Vagina (tissue), 2 donors: ENCODE measurements around the gene BAHD1. TPM values are rescaled to one million over a fixed set of nuclear protein-coding genes. Genes with fewer than 3 reads are reported as not detected.
A peak's percentile ranks its signal among the peaks of the same experiment; 100 is the strongest.

Experiments
- DNase-seq, 2 donors: peaks; one replicate each; pipeline ENCODE4 v3.0.0-alpha.2; 2017; ENCODE audit errors: extremely low spot score in 2 of 2
- H3K27ac ChIP-seq: fragments of 200-600 bp; sonication (generic); one replicate; pipeline ENCODE4 v1.5.1; 2019
- H3K27me3 ChIP-seq: fragments of 200-600 bp; sonication (generic); one replicate; pipeline ENCODE4 v1.5.1; 2019
- H3K36me3 ChIP-seq, 2 donors: fragments of 200-600 bp; sonication (generic); one replicate each; pipeline ENCODE4 v1.5.1; 2017 to 2019
- H3K4me1 ChIP-seq: fragments of 200-600 bp; sonication (generic); one replicate; pipeline ENCODE4 v1.5.1; 2019
- H3K4me3 ChIP-seq, 2 donors: fragments of 200-600 bp; sonication (generic); 1 replicate in 1 of 2; 2 replicates in 1 of 2; pipeline ENCODE4 v1.5.1; 2016 to 2019
- H3K9me3 ChIP-seq: fragments of 200-600 bp; sonication (generic); one replicate; pipeline ENCODE4 v1.5.1; 2019
- CTCF ChIP-seq, 3 experiments: fragments of 450-650 bp in 2 of 3; fragments of 200-600 bp in 1 of 3; sonication (generic) in 1 of 3; IDR thresholded peaks; one replicate each; pipeline ENCODE4 v1.5.1; 2017 to 2019; ENCODE audit warnings: antibody characterized with exemption in 3 of 3, mild to moderate bottlenecking in 2 of 3, moderate library complexity in 2 of 3
- POLR2A ChIP-seq, 2 donors: fragments of 450-650 bp; IDR thresholded peaks; one replicate each; pipeline ENCODE4 v1.6.1; 2017; ENCODE audit warnings: antibody characterized with exemption in 2 of 2, mild to moderate bottlenecking in 2 of 2, moderate library complexity in 2 of 2
- POLR2AphosphoS5 ChIP-seq, 2 donors: sonication (generic); formaldehyde crosslinking; IDR thresholded peaks; one replicate each; pipeline ENCODE4 v1.9.0; 2017; ENCODE audit warnings: antibody characterized with exemption in 2 of 2, mild to moderate bottlenecking in 2 of 2, low read depth in 1 of 2; ENCODE audit not compliant: insufficient read depth in 1 of 2
- intact Hi-C: fragments of 100-400 bp; cut with DNase I; formaldehyde crosslinking; loops from one replicate; pipeline ENCODE4 v1.15.1; 2023
- total RNA-seq: library from RNA; depleted of rRNA; stranded (reverse); fragments of >200 nt; gene quantifications from one replicate; pipeline ENCODE4 v1.2.3, GENCODE V29; 2016

Gene BAHD1
- total RNA-seq, 1 donor from 2014 or later = 9.6 TPM

GRCh38 chr15:40428185-40428584, 12.6 kb upstream of the BAHD1 start:
- TF ChIP-seq CTCF (IDR thresholded peaks at IDR 0.05) = no peak
- no peak for TF ChIP-seq POLR2A (IDR thresholded peaks at IDR 0.05)
- TF ChIP-seq POLR2AphosphoS5 (IDR thresholded peaks at IDR 0.05; ENCODE audit: insufficient read depth in 1 of 2, low read depth in 1 of 2) = no peak
- no peaks in the 10 kb centered on the region for H3K4me1 ChIP-seq
- no peak overlapping the region for H3K27ac ChIP-seq
- no peaks in the 10 kb centered on the region for H3K27me3 ChIP-seq
- no peak for DNase-seq
- intact Hi-C loops = loop anchor here (10.0 kb wide), 1 partner anchor 83 kb away; the partner anchor contains the start of gene CCDC9B
- H3K4me3 ChIP-seq = no peak overlapping the region
- no peaks in the 10 kb centered on the region for H3K9me3 ChIP-seq
- no peaks in the 10 kb centered on the region for H3K36me3 ChIP-seq

- intact Hi-C loops = loop anchor here (10.0 kb wide), 1 partner anchor 84 kb away; the partner anchor contains the start of gene CCDC9B
- no peak overlapping the region for H3K4me3 ChIP-seq
- no peaks in the 10 kb centered on the region for H3K36me3 ChIP-seq
- H3K4me1 ChIP-seq = no peaks in the 10 kb centered on the region
- TF ChIP-seq CTCF (IDR thresholded peaks at IDR 0.05) (no peak), POLR2AphosphoS5 (IDR thresholded peaks at IDR 0.05; ENCODE audit: insufficient read depth in 1 of 2, low read depth in 1 of 2) (no peak), POLR2A (IDR thresholded peaks at IDR 0.05) (no peak)
- H3K27ac ChIP-seq = no peak overlapping the region
- H3K9me3 ChIP-seq = no peaks in the 10 kb centered on the region
- no peak for DNase-seq
- no peaks in the 10 kb centered on the region for H3K27me3 ChIP-seq
Observed at GRCh38 chr15:40429068-40429710, 11.6 kb upstream of the BAHD1 start.

DNA sequence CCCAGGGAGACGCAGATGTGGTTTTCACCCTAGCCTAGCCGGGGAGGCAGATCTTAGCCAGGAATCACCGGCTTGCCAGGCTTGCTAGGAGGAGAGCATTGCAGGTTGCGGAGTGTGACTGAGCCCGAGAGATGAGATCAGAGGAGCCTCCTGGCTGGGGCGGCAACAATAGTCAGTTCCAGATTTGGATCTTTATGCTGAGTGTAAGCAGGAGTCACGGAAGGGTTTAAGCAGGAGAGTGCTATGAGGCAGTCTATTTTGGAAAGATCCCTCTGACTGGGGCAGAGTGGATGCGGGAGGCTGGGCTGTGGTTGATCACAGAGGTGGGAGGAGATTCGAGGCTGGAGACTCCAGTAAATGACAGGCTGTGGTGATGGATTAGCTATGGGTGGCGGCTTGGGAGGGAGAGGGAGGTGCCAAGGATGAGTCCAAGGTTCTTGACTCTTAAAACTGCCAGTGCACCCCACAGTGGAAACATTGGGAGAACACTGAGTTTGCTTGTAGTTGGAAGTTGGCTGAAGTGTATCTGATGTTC, 10.4 kb upstream of the BAHD1 start:
- no peaks in the 10 kb centered on the region for H3K36me3 ChIP-seq
- TF ChIP-seq CTCF (IDR thresholded peaks at IDR 0.05) (no peak), POLR2A (IDR thresholded peaks at IDR 0.05) (no peak), POLR2AphosphoS5 (IDR thresholded peaks at IDR 0.05; ENCODE audit: insufficient read depth in 1 of 2, low read depth in 1 of 2) (peak in 1 of 2 donors; percentile 37)
- DNase-seq = no peak
- H3K9me3 ChIP-seq = no peaks in the 10 kb centered on the region
- H3K27me3 ChIP-seq = no peaks in the 10 kb centered on the region
- no peak overlapping the region for H3K4me3 ChIP-seq
- no peak overlapping the region for H3K27ac ChIP-seq
- no peaks in the 10 kb centered on the region for H3K4me1 ChIP-seq
- intact Hi-C loops = loop anchor here (10.0 kb wide), 1 partner anchor 216 kb away; no protein-coding TSS in a partner anchor

GRCh38 chr15:40435023-40435709, 5.6 kb upstream of the BAHD1 start:
- peaks cover 34% of the 10 kb centered on the region for H3K4me1 ChIP-seq

More at GRCh38 chr15:40435023-40435709, 5.6 kb upstream of the BAHD1 start:
- Histone ChIP-seq H3K9me3 (no peaks in the 10 kb centered on the region), H3K27ac (no peak overlapping the region), H3K36me3 (no peaks in the 10 kb centered on the region), H3K4me3 (peak overlapping the region in 1 of 2 donors; percentile 54), H3K27me3 (no peaks in the 10 kb centered on the region)
- TF ChIP-seq POLR2AphosphoS5 (IDR thresholded peaks at IDR 0.05; ENCODE audit: insufficient read depth in 1 of 2, low read depth in 1 of 2) = no peak
- TF ChIP-seq POLR2A (IDR thresholded peaks at IDR 0.05) = no peak
- TF ChIP-seq CTCF (IDR thresholded peaks at IDR 0.05) = no peak
- no peak for DNase-seq
- intact Hi-C loops = loop anchor here (10.0 kb wide), 1 partner anchor 220 kb away; no protein-coding TSS in a partner anchor
